ENCODE data around the gene ABCA6.

The ABCA6 gene, protein sequence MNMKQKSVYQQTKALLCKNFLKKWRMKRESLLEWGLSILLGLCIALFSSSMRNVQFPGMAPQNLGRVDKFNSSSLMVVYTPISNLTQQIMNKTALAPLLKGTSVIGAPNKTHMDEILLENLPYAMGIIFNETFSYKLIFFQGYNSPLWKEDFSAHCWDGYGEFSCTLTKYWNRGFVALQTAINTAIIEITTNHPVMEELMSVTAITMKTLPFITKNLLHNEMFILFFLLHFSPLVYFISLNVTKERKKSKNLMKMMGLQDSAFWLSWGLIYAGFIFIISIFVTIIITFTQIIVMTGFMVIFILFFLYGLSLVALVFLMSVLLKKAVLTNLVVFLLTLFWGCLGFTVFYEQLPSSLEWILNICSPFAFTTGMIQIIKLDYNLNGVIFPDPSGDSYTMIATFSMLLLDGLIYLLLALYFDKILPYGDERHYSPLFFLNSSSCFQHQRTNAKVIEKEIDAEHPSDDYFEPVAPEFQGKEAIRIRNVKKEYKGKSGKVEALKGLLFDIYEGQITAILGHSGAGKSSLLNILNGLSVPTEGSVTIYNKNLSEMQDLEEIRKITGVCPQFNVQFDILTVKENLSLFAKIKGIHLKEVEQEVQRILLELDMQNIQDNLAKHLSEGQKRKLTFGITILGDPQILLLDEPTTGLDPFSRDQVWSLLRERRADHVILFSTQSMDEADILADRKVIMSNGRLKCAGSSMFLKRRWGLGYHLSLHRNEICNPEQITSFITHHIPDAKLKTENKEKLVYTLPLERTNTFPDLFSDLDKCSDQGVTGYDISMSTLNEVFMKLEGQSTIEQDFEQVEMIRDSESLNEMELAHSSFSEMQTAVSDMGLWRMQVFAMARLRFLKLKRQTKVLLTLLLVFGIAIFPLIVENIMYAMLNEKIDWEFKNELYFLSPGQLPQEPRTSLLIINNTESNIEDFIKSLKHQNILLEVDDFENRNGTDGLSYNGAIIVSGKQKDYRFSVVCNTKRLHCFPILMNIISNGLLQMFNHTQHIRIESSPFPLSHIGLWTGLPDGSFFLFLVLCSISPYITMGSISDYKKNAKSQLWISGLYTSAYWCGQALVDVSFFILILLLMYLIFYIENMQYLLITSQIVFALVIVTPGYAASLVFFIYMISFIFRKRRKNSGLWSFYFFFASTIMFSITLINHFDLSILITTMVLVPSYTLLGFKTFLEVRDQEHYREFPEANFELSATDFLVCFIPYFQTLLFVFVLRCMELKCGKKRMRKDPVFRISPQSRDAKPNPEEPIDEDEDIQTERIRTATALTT (N-terminal part only)

GRCh38 chr17:69141431-69142174 is at the start of gene ABCA6:
Gene ABCA6 (minus strand): TSS chr17:69141895. CDS start chr17:69140703, 1,192 bp downstream.
- H3K27me3 ChIP-seq (ENCODE audit: insufficient read depth, low read depth, severe bottlenecking): no peaks in the 10 kb centered on the region
- no peak for TF ChIP-seq CTCF (IDR thresholded peaks at IDR 0.05; ENCODE audit: low read depth, low read length)
- no peak within 1 kb of the TSS for H3K4me3 ChIP-seq (ENCODE audit: low read depth, low read length)
- DNase-seq: no peak
- no peaks in the 10 kb centered on the region for H3K36me3 ChIP-seq
- H3K9me3 ChIP-seq (ENCODE audit: severe bottlenecking): no peaks in the 10 kb centered on the region
- H3K27ac ChIP-seq: no peak within 1 kb of the TSS

DNA sequence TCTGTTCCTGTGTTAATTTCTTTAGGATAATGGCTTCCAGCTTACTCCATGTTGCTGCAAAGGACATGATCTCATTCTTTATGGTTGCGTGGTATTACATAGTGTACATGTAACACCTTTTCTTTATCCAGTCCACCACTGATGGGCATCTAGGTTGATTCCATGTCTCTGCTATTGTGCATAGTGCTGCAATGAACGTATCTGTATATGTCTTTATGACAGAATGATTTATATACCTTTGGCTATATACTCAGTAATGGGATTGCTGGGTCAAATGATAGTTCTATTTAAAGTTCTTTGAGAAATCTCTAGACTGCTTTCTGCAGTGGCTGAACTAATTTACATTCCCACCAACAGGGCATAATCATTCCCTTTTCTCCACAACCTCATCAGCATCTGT is 47.1 kb upstream of the ABCA6 start:
- H3K9me3 ChIP-seq (ENCODE audit: severe bottlenecking): no peaks in the 10 kb centered on the region
- no peaks in the 10 kb centered on the region for H3K36me3 ChIP-seq
- no peak overlapping the region for H3K4me3 ChIP-seq (ENCODE audit: low read depth, low read length)
- DNase-seq: no peak
- no peaks in the 10 kb centered on the region for H3K27me3 ChIP-seq (ENCODE audit: insufficient read depth, low read depth, severe bottlenecking)
- no peak for TF ChIP-seq CTCF (IDR thresholded peaks at IDR 0.05; ENCODE audit: low read depth, low read length)
- H3K27ac ChIP-seq: no peak overlapping the region

DNA sequence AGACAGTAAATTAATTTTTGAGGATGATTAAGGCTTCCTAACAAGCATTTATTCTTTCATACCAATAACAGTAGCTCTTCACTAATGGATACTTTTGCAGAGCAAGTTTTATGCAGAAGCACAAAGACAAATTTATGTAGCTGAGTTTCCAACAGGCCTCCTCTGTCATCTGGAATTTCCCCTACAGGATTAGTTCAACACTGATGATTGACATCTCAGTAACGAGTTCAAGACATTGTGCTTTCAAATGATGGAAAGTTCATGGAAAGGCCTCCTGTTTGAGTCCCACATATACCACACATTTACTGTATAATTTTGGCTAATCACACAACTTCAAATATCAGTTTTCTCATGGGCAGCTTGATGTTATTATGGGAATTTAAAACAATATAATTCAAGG is 46.4 kb upstream of the ABCA6 start:
- Histone ChIP-seq H3K4me3 (ENCODE audit: low read depth, low read length) (no peak overlapping the region), H3K9me3 (ENCODE audit: severe bottlenecking) (no peaks in the 10 kb centered on the region)
- TF ChIP-seq CTCF (IDR thresholded peaks at IDR 0.05; ENCODE audit: low read depth, low read length): no peak

GRCh38 chr17:69187294-69187693 is 45.6 kb upstream of the ABCA6 start:
- TF ChIP-seq CTCF (IDR thresholded peaks at IDR 0.05; ENCODE audit: low read depth, low read length): no peak
- H3K27ac ChIP-seq: no peak overlapping the region
- no peak for DNase-seq
- H3K27me3 ChIP-seq (ENCODE audit: insufficient read depth, low read depth, severe bottlenecking): no peaks in the 10 kb centered on the region
- H3K9me3 ChIP-seq (ENCODE audit: severe bottlenecking): no peaks in the 10 kb centered on the region
- no peaks in the 10 kb centered on the region for H3K36me3 ChIP-seq
- no peak overlapping the region for H3K4me3 ChIP-seq (ENCODE audit: low read depth, low read length)

More for the DNA sequence above, 46.4 kb upstream of the ABCA6 start:
- H3K36me3 ChIP-seq: no peaks in the 10 kb centered on the region
- H3K27ac ChIP-seq: no peak overlapping the region
- no peaks in the 10 kb centered on the region for H3K27me3 ChIP-seq (ENCODE audit: insufficient read depth, low read depth, severe bottlenecking)
- no peak for DNase-seq
